Astrocyte of the spinal cord (primary cell): ENCODE data around the gene SHANK2.

Source experiments
- DNase-seq: peaks from one replicate; pipeline ENCODE4 v3.0.0; 2011; ENCODE audit warnings: low read depth, low spot score
- H3K4me3 ChIP-seq: 2 replicates; pipeline ENCODE4 v1.5.1; 2011; ENCODE audit warnings: low read depth, mild to moderate bottlenecking, low read length, moderate library complexity
- CTCF ChIP-seq: IDR thresholded peaks from 2 replicates; pipeline ENCODE4 v1.5.1; 2012; ENCODE audit warnings: low read depth, mild to moderate bottlenecking, low read length, inconsistent platforms
- in situ Hi-C: cut with HindIII; loops from 2 replicates; pipeline ENCODE4 v1.10.0; 2017; ENCODE audit warnings: low sequenced_read_pairs

SHANK2 gene

DNA sequence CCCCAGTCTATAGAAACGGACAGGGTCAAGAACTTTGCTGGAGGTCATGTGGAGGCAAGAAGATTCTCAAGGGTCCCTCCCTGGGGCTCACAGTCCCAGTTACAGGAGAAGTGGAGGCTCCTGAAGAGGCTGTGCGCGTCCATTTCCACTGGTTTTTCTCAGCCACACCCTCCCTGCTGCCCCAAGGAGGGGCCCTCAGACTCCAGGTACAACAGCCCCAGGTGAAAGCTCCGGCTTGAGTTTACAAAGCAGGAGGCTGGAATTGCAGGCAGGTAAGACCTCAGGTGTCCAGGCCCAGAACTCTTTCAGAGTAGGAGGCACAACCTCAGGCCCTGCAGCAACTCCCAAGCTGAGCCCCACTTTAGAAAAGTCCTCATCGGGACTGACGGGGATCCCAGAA is 3.1 kb downstream of the SHANK2 start:
- in situ Hi-C loops: no loop called here
- TF ChIP-seq CTCF: no peak
- H3K4me3 ChIP-seq: no peak overlapping the region
- no peak for DNase-seq

- DNase-seq: no peak
- in situ Hi-C loops: no loop called here
- no peak overlapping the region for H3K4me3 ChIP-seq
- TF ChIP-seq CTCF: no peak
Observed at GRCh38 chr11:71248656-71249055, 3.7 kb downstream of the SHANK2 start.

GRCh38 chr11:71248251-71248570 is 4.2 kb downstream of the SHANK2 start:
- no peak for DNase-seq
- H3K4me3 ChIP-seq: no peak overlapping the region
- in situ Hi-C loops: no loop called here
- no peak for TF ChIP-seq CTCF

DNA sequence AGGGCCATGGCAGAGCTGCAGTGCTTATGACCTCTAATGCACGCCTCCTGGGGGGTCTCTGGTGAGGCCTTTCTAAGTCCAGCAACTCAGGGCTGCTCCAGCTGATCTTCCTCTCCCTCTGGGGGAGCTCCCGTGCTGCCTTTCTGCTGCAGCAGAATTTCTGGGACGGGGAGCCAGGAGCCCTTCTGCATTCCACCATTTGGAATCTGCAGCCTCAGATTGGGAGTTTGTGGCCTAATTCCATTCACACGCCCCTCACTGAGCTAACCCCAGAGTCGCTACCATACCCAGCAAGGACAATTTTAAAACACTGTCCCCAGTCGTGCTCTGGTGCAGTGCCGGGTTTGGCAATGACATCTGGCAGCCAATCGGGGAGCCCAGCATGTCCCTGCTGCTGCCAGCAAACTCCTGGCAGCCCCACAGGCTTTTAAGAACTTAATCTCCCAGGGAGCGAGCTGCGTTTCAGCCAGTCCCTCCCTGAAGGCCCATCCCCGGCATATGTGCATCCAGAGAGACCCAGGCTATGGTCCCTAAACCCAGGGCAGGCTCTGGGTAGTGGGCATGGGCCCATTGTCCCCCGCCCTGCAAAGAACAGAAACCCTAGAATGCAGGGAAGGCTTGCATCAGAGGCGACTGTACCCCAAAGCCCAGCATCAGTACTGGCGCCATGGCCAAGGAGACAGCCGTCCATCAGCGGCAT is 4.7 kb downstream of the SHANK2 start:
- TF ChIP-seq CTCF: no peak
- in situ Hi-C loops: no loop called here
- no peak overlapping the region for H3K4me3 ChIP-seq
- no peak for DNase-seq

- no peak for DNase-seq
- in situ Hi-C loops: no loop called here
- no peak overlapping the region for H3K4me3 ChIP-seq
- TF ChIP-seq CTCF: no peak
Observed at GRCh38 chr11:71246559-71246958, 5.8 kb downstream of the SHANK2 start.

GRCh38 chr11:71245601-71246391 is 6.6 kb downstream of the SHANK2 start:
- in situ Hi-C loops: no loop called here

More at GRCh38 chr11:71245601-71246391, 6.6 kb downstream of the SHANK2 start:
- no peak for DNase-seq
- TF ChIP-seq CTCF: no peak
- no peak overlapping the region for H3K4me3 ChIP-seq
